Hepatocyte (in vitro differentiated cells): ENCODE data around the gene JMJD1C.

ENCODE experiments used
- EZH2 ChIP-seq: fragments of 200-600 bp; sonication (generic); IDR thresholded peaks from 2 replicates; pipeline ENCODE4 v1.6.1; 2016; ENCODE audit warnings: antibody characterized with exemption, mild to moderate bottlenecking, borderline replicate concordance
- TF ChIP-seq, protein P1 (sequence below): fragments of 200-600 bp; sonication (generic); IDR thresholded peaks from 2 replicates; pipeline ENCODE4 v1.5.1; 2016; ENCODE audit warnings: antibody characterized with exemption, mild to moderate bottlenecking; ENCODE audit not compliant: poor library complexity

DNA sequence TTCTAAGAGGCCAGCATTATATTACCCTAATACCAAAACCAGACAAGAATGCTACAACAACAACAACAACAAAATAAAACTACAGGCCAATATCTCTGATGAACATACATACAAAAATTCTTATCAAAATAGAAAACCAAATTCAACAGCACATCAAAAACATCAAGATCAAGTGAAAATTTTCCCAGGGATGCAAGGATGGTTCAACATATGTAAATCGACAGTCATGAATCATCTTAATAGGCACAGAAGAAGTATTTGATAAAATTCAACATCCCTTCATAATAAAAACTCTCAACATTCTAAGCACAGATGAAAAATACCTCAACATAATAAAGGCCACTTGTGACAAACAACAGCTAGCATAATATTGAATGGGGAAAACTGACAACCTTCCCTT, 75.3 kb downstream of the JMJD1C start:
- TF ChIP-seq, protein P1, sequence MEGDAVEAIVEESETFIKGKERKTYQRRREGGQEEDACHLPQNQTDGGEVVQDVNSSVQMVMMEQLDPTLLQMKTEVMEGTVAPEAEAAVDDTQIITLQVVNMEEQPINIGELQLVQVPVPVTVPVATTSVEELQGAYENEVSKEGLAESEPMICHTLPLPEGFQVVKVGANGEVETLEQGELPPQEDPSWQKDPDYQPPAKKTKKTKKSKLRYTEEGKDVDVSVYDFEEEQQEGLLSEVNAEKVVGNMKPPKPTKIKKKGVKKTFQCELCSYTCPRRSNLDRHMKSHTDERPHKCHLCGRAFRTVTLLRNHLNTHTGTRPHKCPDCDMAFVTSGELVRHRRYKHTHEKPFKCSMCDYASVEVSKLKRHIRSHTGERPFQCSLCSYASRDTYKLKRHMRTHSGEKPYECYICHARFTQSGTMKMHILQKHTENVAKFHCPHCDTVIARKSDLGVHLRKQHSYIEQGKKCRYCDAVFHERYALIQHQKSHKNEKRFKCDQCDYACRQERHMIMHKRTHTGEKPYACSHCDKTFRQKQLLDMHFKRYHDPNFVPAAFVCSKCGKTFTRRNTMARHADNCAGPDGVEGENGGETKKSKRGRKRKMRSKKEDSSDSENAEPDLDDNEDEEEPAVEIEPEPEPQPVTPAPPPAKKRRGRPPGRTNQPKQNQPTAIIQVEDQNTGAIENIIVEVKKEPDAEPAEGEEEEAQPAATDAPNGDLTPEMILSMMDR, result no peak
- no peak for TF ChIP-seq EZH2
